GM18867 (cell line): ENCODE data around the gene SLC13A3.

Experiments used
- ATAC-seq: cut with Tn5 transposase; IDR thresholded peaks from one replicate; pipeline ENCODE4 v1.9.1; 2021; ENCODE audit warnings: mild to moderate bottlenecking, moderate library complexity; ENCODE audit not compliant: unreplicated experiment

The SLC13A3 gene

DNA sequence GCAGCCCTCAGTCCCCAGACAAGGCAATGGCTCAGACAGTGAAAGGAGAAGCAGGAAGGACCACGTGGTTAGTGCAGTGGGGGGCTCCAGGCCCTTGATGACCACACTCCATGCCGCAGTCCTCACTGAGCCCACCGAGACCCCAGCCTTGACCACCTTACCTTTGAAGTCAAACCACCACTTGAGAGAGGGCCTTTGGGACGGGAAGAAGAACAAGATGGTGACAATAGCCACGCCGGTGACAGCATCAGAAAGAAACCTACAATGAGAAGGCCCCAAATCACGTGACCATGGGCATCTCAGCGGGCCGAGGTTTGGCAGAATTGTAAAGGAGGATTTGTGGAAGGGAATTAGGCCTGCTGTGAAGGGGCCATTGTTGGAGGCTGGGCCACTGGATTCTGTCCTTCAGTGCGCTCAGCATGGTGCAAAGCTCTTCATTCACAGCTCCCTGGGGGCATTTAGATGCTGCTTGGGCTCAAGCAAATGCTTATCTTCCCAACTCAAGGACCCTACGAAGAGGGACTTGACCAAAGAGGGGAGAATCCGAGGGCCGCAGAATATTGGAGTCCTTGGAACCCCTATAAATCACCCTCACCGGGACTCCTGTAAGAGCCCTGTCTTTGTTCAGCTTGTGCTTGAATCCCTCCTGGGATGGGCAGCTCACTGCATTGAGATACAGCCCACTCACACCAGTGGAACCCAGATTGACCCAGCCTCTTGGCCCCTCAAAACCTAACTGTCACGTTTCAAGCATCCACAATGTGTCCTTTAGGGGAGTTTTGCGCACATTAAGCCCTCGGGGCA lies 67.6 kb downstream of the SLC13A3 start:
- no peak for ATAC-seq

- ATAC-seq = no peak
Observed at GRCh38 chr20:46582648-46583047, 68.6 kb downstream of the SLC13A3 start.

DNA sequence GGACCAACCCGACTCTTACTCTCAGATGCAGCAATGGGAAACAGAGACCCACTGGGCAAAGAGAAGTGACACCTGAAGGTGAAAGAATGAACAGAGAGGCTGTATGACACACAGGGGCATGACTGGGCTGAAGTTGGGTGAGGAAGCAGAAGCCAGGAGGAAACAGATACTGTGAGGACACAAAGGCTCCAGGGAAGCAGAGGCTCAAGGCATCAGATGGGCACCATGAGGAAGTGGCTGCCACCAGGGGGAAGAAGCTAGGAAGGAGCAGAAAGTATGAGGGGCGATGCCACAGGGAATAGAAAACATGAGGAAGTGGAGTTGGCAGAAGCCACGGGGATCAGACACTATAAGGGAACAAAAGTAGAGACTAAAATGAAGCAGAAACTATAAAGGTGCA lies 69.9 kb downstream of the SLC13A3 start:
- ATAC-seq = no peak

DNA sequence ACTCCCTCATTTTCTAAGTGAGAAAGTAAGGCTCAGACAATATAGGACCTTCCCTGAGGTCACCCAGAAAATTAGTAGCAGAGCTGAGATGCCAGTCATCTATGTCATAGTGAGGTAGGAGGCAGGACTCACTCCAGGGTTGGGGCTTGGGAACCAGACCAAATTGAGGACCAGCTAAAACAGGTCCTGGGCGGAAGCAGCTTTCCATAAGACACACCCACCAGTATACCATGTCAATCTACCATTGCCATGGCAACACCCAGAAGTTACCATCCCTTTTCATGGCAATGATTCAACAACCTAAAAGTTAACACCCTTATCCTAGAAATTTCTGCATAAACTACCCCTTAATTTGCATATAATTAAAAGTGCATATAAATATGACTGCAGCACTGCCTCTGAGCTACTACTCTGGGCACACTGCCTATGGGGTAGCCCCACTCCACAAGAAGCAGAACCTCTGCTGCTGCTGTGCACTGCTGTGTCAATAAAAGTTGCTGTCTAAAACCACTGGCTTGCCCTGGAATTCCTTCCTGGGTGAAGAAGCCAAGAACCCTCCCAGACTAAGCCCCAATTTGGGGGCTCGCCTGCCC lies 70.5 kb downstream of the SLC13A3 start:
- ATAC-seq = no peak

GRCh38 chr20:46578745-46579144 lies 72.5 kb downstream of the SLC13A3 start:
- no peak for ATAC-seq

GRCh38 chr20:46576774-46577395 lies 74.4 kb downstream of the SLC13A3 start:
- ATAC-seq = no peak

DNA sequence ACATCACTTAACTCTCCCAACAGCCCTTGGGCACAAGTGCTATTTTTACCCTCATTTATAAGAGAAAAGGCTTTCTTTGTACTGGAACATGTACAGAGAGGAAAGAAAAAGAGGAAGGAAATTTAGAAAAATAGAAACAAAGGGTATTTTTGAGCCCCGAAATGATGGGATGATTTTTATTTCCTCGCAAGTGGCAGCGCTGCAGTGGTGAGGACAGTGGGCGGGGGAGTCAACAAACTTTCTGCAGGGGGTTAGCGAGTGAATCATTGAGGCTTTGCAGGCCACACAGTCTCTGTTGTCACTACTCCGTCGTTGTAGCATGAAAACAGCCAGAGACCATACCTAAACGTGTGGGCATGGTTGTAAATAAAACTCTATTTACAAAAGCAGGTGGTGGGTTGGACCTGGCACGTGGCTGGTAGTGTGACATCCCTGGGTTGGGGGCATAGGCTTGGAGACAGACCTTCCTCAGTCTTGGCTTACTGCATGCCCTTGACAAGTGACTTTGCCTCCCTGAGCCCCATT lies 75.3 kb downstream of the SLC13A3 start:
- no peak for ATAC-seq

DNA sequence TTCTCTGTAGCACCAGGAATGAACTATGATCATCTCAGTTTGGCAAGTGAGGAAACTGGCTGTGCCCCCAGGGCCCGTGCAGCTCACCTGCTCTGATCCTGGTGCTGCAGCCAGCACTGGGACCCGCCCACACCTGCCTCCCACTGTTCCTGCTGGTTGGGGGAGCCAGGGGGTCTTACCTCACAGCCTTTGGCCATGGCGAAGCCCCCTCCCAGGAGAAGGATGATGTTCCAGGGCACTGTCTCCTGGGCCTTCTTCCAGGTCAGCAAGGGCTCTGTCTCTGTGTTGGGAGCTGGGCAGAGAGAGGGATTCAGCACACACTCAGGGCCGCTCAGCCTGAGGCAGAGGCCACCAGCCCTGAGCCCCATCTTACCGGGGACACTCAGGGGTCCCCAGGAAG lies 75.9 kb downstream of the SLC13A3 start:
- no peak for ATAC-seq

- ATAC-seq = no peak
Observed at GRCh38 chr20:46573788-46574584, 77.3 kb downstream of the SLC13A3 start.

- no peak for ATAC-seq
Observed at GRCh38 chr20:46573234-46573633, 78.0 kb downstream of the SLC13A3 start.

GRCh38 chr20:46572790-46573189 lies 78.5 kb downstream of the SLC13A3 start:
- ATAC-seq = no peak

DNA sequence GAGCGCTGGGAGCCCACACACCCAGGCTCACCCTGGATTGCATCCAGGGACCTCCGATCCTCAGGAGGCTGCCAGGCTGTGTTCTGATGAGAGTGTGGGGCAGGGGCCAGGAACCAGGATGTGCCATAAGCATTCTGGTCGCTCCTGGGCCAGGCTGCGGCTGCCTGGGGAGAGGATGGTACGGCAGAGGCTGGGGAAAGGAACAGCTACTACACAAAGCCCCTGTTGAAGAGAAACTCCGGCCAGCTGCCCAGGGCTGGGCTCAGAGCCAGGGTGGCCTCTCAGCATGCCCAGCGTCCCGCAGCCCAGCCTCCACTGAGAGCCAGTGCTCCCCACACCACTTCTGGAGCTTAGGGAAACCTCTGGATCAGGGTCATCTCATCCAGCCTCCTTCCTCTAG lies 79.1 kb downstream of the SLC13A3 start:
- ATAC-seq = no peak

GRCh38 chr20:46571418-46571817 lies 79.8 kb downstream of the SLC13A3 start:
- ATAC-seq = no peak

DNA sequence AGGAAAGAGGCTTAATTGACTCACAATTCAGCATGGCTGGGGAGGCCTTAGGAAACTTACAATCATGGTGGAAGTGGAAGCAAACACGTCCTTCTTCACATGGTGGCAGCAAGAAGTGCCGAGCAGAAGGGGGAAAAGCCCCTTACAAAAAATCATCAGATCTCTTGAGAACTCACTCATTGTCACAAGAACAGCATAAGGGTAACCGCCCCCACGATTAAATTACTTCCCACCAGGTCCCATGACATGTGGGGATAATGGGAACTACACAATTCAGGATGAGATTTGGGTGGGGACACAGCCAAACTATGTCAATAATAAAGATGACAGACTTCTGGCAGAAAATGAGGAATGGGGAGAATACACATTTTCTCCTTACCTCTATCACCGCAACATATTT lies 80.3 kb downstream of the SLC13A3 start:
- no peak for ATAC-seq

DNA sequence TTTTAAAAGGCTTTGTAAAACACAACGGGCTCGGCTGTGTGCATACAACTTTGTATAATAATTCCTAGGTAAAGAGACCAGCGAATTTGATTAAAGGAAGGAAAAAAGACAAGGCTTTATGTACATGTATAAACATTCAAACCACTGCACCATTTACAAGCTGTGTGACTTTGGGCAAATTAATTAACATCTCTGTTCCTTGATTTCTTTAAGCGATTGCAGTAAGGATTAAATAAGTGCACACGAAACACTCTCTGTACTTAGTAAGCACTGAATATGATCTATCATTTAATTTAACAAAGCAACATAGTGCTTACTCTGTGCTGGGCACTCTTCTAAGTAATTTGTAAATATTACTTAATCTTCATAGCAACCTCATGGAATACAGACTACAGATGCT lies 81.3 kb downstream of the SLC13A3 start:
- no peak for ATAC-seq

- ATAC-seq = no peak
Observed at GRCh38 chr20:46568570-46569129, 82.6 kb downstream of the SLC13A3 start.

- ATAC-seq = no peak
Observed at GRCh38 chr20:46566125-46566524, 85.1 kb downstream of the SLC13A3 start.

DNA sequence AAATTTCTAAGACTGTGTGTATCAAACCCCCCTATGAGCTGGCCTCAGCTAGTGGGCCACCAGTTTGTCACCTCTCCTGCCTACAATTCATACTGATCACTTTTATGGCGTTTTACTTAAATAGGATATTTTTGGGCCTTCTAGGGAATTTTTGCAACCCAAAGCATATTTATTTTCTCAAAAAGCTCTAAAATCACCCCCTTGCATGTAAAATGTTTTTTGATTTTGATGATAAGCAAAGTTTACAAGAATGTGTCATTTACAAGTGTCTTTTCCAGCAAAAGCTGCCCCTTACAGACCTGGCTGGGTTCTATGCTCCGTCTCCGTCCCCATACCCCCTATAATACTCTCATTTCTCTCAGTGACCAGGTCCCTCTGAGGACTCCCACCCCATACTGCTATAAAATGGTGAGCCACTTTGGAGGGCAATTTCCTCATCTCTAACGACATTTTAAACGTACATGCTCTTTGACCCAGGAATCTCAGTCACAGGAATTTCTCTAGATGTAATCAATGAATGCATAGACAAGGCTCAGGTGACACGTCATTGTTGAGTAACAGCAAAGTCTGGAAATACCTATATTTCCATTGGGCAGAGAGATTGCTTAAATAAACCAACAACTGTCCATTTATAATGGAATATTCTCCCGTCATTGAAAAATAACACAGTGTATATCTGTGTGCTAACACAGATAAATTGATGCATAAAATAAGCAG lies 86.9 kb downstream of the SLC13A3 start:
- no peak for ATAC-seq

DNA sequence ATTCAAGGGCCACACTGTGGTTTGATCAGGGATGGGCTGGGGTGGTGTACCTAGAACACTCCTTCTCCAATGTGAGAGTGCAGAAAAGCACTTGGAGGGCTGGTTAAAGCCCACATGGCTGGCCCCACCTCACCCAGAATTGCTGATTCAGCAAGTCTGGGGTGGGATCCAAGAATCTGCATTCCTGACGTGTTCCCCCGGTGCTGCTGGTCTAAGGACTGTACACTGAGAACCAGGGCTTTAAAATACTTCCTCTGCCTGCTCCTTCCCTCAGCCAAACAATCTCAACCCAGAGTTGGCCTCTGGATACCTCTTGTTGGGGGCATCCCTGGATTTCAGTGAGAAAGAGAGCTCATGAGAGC lies 87.4 kb downstream of the SLC13A3 start:
- no peak for ATAC-seq

DNA sequence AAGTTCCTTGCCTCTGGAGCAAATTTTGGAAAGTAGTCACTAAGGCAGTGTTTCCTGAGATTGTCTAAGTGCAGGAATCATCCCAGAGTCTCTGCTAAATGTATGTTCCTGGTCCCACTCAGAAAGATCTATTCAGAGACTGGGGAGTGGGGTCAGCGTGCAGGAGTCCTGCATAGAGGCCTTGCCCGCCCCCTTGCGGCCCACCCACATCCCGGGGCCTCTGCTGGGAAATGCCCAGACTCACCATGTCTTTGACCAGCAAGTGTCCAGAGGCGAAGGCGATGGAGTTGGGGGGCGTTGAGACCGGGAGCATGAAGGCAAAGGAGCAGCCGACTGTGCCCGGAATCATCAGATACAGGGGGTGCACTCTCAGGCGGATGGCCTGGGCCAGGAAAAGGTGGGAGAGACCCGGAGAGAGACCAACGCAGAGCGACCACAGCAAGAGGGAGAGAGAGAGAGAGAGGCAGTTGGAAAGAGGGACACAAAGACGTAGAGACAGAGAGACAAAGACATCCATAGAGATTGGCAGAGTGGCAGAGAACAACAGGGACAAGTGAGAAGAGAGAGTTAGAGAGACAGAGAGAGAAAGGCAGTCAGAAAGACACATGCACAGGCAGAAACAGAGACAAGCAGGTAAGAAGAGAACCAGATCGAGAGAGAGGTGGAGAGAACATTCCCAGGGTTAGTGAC lies 87.9 kb downstream of the SLC13A3 start:
- ATAC-seq = no peak
